SJCRH30 (cell line): ENCODE measurements around the gene KIF26B. TPM values are rescaled to one million over a fixed set of nuclear protein-coding genes. Genes with fewer than 3 reads are reported as not detected.

Source experiments
- DNase-seq, 2 experiments: peaks; one replicate each; pipeline ENCODE4 v3.0.0-alpha.2; 2015 to 2020
- H3K27ac ChIP-seq: fragments of 250-450 bp; sonication (Bioruptor Pico); 2 replicates; pipeline ENCODE4 v1.5.1; 2020; ENCODE audit warnings: mild to moderate bottlenecking, moderate library complexity
- H3K27me3 ChIP-seq: fragments of 250-450 bp; sonication (Bioruptor Pico); 2 replicates; pipeline ENCODE4 v1.5.1; 2020; ENCODE audit warnings: mild to moderate bottlenecking, moderate library complexity
- H3K36me3 ChIP-seq: fragments of 250-450 bp; sonication (Bioruptor Pico); 2 replicates; pipeline ENCODE4 v1.5.1; 2020; ENCODE audit warnings: mild to moderate bottlenecking, moderate library complexity
- H3K4me1 ChIP-seq: fragments of 250-450 bp; sonication (Bioruptor Pico); 2 replicates; pipeline ENCODE4 v1.5.1; 2020; ENCODE audit warnings: mild to moderate bottlenecking, moderate library complexity
- H3K4me3 ChIP-seq: fragments of 250-450 bp; sonication (Bioruptor Pico); 2 replicates; pipeline ENCODE4 v1.5.1; 2020; ENCODE audit warnings: mild to moderate bottlenecking, moderate library complexity
- H3K9me3 ChIP-seq: fragments of 250-450 bp; sonication (Bioruptor Pico); replicated peaks from 2 replicates; pipeline ENCODE4 v1.5.1; 2020; ENCODE audit warnings: mild to moderate bottlenecking, moderate library complexity
- total RNA-seq: library from RNA; depleted of rRNA; stranded (reverse); fragments of >200 nt; shearing (Covaris generic); gene quantifications from 2 replicates; pipeline ENCODE4 v1.2.3, GENCODE V29; 2014

Gene KIF26B
- total RNA-seq, 1 experiment from 2014 or later, result 14.4 TPM

- Histone ChIP-seq H3K4me3 (no peak overlapping the region), H3K36me3 (no peaks in the 10 kb centered on the region), H3K27me3 (no peaks in the 10 kb centered on the region), H3K27ac (no peak overlapping the region), H3K4me1 (no peaks in the 10 kb centered on the region), H3K9me3 (no peaks in the 10 kb centered on the region; the same call in 1 of the 2 replicates)
- DNase-seq, result no peak
These were observed 597.1 kb downstream of the KIF26B start for GRCh38 chr1:245751726-245752470.

DNA sequence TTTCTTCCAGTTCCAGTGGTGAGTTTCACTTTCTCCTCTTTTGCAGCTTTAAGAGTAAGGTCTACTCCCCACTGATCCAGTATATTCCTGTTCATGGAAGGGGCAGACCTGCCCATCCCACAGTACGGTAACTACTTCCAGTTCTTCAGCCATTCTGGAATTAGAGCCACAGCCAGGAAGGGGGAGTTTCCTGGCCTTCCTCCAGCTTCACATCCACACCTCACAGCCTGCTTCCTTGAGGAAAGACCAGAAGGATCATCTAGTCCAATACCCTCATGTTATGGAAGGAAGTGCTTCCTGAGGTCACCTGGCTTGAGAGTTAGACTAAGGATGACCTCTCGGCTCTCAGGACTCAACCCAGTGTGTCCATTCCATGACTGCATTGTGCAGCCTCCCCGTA lies 597.8 kb downstream of the KIF26B start:
- H3K9me3 ChIP-seq, result no peaks in the 10 kb centered on the region
- DNase-seq, result no peak
- no peaks in the 10 kb centered on the region for H3K4me1 ChIP-seq
- no peaks in the 10 kb centered on the region for H3K36me3 ChIP-seq
- H3K27me3 ChIP-seq, result no peaks in the 10 kb centered on the region
- H3K4me3 ChIP-seq, result no peak overlapping the region
- no peak overlapping the region for H3K27ac ChIP-seq

DNA sequence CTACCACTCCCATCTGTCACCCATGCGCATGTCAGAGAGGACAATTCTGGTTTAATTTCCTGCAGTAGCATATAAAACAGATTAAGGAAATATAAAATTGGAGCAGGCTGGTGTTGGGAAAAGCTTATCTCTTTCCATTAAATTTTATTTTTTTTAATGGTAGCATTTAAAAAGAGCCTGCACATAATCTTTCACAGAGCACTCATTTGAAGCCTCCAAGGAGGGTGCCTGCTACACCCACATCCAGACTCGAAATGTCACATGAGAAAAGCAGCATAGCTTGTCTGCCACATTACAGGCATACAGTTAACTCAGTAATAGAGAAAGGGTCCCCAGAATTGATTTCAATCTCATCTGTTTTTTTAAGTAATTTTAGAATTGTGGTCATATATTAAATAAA lies 599.0 kb downstream of the KIF26B start:
- no peak overlapping the region for H3K4me3 ChIP-seq
- DNase-seq, result no peak
- no peak overlapping the region for H3K27ac ChIP-seq
- H3K36me3 ChIP-seq, result no peaks in the 10 kb centered on the region
- no peaks in the 10 kb centered on the region for H3K4me1 ChIP-seq
- no peaks in the 10 kb centered on the region for H3K9me3 ChIP-seq
- H3K27me3 ChIP-seq, result no peaks in the 10 kb centered on the region

DNA sequence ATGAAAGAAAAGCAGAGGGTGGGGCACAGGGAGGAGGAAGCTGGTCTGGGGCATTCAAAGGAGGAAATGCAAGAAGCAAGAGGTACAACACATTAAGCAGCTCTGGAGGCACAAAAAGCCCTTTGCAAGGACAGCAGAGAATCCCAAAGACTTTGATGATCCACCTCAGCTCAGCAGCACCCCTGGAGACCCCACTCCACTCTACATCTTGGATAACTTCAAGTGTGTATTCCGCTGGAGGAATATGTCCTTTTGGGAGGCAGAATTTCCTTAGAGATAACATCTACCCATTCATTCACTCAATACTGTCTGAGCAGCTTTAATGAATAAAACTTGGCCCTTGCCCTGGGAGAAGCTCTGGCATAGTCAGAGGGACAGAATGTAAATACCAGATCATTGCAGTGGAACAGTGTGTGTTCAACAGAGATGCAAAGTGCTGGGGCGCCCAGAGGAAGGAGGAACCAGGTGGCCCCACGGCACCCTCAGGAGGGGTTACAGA lies 599.7 kb downstream of the KIF26B start:
- no peaks in the 10 kb centered on the region for H3K9me3 ChIP-seq
- no peaks in the 10 kb centered on the region for H3K36me3 ChIP-seq
- H3K27ac ChIP-seq, result no peak overlapping the region
- no peak for DNase-seq
- H3K4me1 ChIP-seq, result no peaks in the 10 kb centered on the region
- no peaks in the 10 kb centered on the region for H3K27me3 ChIP-seq
- no peak overlapping the region for H3K4me3 ChIP-seq
